WI38 (cell line): ENCODE data around the gene SP2.
"Not testable (repeated sequence)": the region's sequence is repeated elsewhere in the genome, so short reads cannot be mapped to it uniquely, and the experiment has no call there.

Source experiments
- H3K4me3 ChIP-seq: 2 replicates; pipeline ENCODE4 v1.5.1; 2011; ENCODE audit warnings: low read depth, mild to moderate bottlenecking, control low read depth, low read length
- TF ChIP-seq, protein P1 (sequence below): IDR thresholded peaks from 2 replicates; pipeline ENCODE4 v1.5.1; 2012; ENCODE audit warnings: low read depth, mild to moderate bottlenecking, control low read depth, low read length

Gene SP2

DNA sequence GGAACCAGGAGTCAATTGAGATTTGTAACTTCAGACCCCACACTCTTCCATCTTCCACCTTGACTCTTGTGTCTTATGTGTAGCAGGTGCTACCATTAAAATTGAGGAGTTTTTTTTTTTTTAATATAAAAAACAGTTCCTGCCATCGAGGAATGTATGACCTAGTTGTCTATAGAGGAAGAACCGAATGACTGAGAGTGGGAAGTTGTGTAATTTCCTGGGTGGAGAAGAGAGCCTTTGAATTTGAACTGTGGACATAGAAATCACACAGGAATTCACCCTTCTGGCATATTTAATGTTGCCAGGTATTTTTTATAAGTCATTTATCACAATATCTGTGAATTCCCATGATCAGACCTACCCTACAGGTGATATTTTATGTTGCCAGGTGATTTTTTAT, 22.0 kb downstream of the SP2 start:
- TF ChIP-seq, protein P1, sequence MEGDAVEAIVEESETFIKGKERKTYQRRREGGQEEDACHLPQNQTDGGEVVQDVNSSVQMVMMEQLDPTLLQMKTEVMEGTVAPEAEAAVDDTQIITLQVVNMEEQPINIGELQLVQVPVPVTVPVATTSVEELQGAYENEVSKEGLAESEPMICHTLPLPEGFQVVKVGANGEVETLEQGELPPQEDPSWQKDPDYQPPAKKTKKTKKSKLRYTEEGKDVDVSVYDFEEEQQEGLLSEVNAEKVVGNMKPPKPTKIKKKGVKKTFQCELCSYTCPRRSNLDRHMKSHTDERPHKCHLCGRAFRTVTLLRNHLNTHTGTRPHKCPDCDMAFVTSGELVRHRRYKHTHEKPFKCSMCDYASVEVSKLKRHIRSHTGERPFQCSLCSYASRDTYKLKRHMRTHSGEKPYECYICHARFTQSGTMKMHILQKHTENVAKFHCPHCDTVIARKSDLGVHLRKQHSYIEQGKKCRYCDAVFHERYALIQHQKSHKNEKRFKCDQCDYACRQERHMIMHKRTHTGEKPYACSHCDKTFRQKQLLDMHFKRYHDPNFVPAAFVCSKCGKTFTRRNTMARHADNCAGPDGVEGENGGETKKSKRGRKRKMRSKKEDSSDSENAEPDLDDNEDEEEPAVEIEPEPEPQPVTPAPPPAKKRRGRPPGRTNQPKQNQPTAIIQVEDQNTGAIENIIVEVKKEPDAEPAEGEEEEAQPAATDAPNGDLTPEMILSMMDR, result no peak
- no peak overlapping the region for H3K4me3 ChIP-seq

DNA sequence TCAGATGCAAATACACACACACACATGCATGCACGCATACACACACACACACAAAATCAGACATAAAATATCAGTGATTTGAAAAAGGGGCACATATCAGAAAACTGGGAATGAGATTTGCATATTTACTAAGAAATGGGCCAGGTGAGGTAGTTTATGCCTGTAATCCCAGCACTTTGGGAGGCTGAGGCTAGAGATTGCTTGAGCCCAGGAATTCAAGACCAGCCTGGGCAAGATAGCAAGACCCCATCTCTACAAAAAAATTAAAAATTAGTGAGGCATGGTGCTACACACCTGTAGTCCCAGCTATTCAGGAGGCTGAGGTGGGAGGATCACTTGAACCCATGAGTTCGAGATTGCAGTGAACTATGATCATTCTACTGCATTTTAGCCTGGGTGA, 23.0 kb downstream of the SP2 start:
- H3K4me3 ChIP-seq, result no peak overlapping the region
- TF ChIP-seq, protein P1, result no peak

DNA sequence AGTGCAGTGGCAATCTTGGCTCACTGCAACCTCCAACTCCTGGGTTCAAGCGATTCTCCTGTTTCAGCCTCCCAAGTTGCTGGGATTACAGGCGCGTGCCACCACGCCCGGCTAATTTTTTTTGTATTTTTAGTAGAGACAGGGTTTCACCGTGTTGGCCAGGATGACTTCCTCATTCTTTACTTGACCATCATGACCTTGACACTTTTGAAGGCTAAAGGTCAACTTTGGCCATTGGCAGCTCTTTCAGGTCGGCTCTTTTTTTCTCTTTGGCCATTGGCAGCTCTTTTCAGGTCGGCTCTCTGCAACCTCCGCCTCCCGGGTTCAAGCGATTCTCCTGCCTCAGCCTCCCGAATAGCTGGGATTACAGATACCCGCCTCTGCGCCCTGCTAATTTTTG, 23.9 kb downstream of the SP2 start:
- H3K4me3 ChIP-seq, result not testable (repeated sequence)

DNA sequence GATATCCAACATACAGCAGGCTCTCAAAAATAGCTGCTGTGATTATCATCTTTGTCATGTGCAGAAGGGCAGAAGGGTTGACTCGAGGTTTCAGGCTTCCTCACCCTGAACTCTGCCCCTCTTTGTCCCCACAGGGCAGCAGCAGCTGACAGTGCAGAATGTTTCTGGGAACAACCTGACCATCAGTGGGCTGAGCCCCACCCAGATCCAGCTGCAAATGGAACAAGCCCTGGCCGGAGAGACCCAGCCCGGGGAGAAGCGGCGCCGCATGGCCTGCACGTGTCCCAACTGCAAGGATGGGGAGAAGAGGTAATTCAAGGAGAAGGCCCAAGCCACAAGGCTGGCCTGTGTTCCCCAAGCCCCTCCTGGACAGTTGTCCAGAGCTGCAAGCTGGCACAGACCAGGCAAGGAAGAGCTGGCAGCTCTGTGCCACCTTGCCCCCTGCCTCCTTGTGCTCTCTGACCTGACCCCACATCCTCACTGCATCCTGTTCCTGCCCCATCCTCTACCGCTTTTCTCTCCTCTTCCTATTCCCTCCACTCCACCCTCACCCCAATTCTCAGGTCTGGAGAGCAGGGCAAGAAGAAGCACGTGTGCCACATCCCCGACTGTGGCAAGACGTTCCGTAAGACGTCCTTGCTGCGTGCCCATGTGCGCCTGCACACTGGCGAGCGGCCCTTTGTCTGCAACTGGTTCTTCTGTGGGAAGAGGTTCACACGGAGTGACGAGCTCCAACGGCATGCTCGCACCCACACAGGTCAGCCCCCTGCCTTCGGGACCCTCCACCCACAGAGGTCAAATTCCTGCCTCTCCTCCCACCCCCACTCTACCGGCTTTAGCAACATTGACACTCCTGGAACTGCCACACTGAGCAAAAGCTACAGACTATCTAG, 29.0 kb downstream of the SP2 start:
- no peak overlapping the region for H3K4me3 ChIP-seq
- TF ChIP-seq, protein P1, result no peak

DNA sequence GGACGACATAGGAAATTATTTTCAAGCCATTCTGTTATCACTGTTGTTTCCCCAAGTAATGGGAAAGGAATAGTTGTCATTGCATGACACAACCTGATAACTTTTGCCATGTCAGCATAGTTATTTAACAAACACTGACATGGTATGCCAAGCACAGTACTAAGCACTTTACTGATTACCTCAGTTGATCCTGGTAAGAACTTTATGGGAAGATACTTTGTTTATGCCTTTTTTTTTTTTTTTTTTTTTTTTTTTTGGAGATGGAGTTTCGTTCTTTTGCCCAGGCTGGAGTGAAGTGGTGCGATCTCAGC, 29.6 kb downstream of the SP2 start:
- TF ChIP-seq, protein P1, result no peak
- H3K4me3 ChIP-seq, result no peak overlapping the region

DNA sequence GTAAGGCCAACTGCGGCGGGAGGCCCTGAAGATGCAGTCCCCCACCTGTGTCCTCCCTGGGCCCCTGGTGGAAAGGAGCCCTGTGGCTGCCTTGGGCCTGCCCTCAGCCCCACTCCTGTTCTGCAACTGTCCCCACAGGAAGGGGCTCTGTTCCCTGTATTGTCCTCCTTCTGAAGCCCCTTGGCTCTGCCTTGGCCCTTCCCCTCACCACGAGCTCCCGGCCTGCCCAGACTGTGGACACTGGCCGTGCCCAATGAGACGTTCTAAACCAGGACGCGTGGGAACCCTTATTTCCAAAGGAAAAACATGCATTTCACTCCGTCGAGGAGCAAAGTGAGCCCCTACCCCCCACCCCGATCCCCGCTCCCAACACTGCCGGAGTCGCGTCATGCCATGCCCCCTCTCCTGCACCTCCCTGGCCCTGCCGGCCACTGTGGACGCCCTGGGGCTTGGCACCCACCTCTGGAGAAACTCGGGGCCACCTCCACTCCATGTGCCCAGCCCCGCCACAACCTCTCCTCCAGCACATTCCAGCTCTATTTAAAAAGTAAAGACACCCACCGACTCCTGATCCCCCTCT, 31.9 kb downstream of the SP2 start:
- H3K4me3 ChIP-seq, result no peak overlapping the region
- TF ChIP-seq, protein P1, result no peak

DNA sequence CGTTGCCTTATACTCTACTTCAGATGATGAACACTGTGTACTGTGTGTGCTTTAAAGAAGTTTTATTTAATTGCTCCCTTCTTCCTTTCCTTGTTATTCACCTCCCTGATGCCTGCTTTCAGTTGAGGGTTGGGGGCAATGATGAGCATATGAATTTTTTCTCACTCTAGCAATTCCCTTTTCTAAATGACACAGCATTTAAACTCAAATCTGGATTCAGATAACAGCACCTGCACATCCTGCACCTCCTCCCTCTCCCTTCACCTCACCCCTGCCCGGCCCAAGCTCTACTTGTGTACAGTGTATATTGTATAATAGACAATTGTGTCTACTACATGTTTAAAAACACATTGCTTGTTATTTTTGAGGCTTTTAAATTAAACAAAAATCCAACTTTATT, 32.4 kb downstream of the SP2 start:
- H3K4me3 ChIP-seq, result no peak overlapping the region
- TF ChIP-seq, protein P1, result no peak
